Progenitor cell of endocrine pancreas (in vitro differentiated cells): Measurements from ENCODE around the gene GPR63. TPM values are rescaled to one million over a fixed set of nuclear protein-coding genes. Genes with fewer than 3 reads are reported as not detected.

Source experiments
- DNase-seq: peaks from one replicate; pipeline ENCODE4 v3.0.0; 2021; ENCODE audit warnings: low spot score; ENCODE audit not compliant: unreplicated experiment
- H3K27ac Mint-ChIP-seq: 2 replicates; pipeline ENCODE4 v1.8.0; 2021; ENCODE audit warnings: mild to moderate bottlenecking, moderate library complexity, mixed read lengths
- H3K27me3 Mint-ChIP-seq: 2 replicates; pipeline ENCODE4 v1.8.0; 2021; ENCODE audit warnings: mixed read lengths
- H3K36me3 Mint-ChIP-seq: 2 replicates; pipeline ENCODE4 v1.8.0; 2022; ENCODE audit warnings: mixed read lengths; ENCODE audit not compliant: insufficient read depth
- H3K4me1 Mint-ChIP-seq: 2 replicates; pipeline ENCODE4 v1.8.0; 2021; ENCODE audit warnings: low read depth, mixed read lengths
- H3K4me3 Mint-ChIP-seq: 2 replicates; pipeline ENCODE4 v1.8.0; 2021; ENCODE audit warnings: low read depth, mild to moderate bottlenecking, moderate library complexity, mixed read lengths
- H3K9me3 Mint-ChIP-seq: 2 replicates; pipeline ENCODE4 v1.8.0; 2021; ENCODE audit warnings: low read depth, mixed read lengths
- total RNA-seq: library from RNA; stranded (reverse); gene quantifications from 2 replicates; pipeline ENCODE4 v1.2.1, GENCODE V29; 2021
- TF ChIP-seq, protein P1 (sequence below): fragments of 200-600 bp; sonication (generic); IDR thresholded peaks from one replicate; pipeline ENCODE4 v1.5.0; 2021; ENCODE audit warnings: antibody characterized with exemption, mild to moderate bottlenecking; ENCODE audit not compliant: unreplicated experiment

Gene GPR63
- total RNA-seq, 1 donor from 2014 or later = 3.0 TPM

DNA sequence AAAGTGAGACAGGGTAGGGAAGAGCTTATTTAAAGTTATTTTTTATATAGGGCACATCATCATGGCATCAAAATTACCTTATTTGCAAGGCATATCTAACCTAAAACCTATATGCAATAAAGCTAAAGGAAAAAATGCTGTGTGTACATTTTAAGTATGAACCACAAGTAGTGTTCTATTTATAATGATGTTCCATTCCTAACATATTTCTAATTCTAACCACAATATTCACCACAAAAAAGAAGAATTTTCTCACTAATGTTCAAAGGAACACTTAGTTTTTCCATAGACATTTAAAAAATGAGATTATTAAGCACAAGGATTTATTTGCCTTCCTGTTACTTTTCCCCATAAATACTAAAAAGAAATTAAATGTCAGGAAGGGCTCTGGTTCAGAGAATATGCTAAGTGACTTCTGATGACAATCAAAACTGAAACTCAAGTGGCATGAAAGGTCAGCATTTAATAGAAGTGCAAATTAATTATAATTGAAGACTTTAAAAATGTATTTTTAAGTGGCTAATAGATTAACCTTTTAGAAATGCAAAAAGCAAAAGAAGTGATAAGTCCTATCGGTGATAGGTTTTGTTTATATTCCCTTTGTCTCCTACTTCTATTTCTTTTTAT is 25.1 kb downstream of the GPR63 start:
- Mint-ChIP-seq H3K27ac (no peak overlapping the region), H3K4me1 (peaks cover 7% of the 10 kb centered on the region), H3K27me3 (no peaks in the 10 kb centered on the region)

DNA sequence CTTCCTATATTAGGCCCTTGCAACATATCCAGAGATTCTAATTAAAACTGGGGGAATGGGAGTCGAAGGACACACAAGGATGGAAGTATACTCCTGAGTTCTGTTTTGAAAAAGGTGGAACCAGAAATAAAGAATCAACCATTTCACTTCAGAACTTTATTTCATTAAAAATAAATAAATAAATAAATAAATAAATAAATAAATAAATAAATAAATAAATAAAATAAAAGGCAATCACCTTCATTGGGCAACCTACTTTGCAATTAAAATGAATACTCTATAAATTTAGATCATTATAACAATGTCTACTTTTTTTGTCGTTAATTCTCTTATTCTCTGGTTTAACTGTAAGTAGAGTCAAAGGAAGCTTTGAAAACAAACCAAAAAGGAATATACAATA is 25.6 kb downstream of the GPR63 start:
- no peak overlapping the region for H3K27ac Mint-ChIP-seq
- TF ChIP-seq, protein P1, sequence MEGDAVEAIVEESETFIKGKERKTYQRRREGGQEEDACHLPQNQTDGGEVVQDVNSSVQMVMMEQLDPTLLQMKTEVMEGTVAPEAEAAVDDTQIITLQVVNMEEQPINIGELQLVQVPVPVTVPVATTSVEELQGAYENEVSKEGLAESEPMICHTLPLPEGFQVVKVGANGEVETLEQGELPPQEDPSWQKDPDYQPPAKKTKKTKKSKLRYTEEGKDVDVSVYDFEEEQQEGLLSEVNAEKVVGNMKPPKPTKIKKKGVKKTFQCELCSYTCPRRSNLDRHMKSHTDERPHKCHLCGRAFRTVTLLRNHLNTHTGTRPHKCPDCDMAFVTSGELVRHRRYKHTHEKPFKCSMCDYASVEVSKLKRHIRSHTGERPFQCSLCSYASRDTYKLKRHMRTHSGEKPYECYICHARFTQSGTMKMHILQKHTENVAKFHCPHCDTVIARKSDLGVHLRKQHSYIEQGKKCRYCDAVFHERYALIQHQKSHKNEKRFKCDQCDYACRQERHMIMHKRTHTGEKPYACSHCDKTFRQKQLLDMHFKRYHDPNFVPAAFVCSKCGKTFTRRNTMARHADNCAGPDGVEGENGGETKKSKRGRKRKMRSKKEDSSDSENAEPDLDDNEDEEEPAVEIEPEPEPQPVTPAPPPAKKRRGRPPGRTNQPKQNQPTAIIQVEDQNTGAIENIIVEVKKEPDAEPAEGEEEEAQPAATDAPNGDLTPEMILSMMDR = no peak
- H3K27me3 Mint-ChIP-seq = no peaks in the 10 kb centered on the region
- no peak for DNase-seq
- H3K9me3 Mint-ChIP-seq = no peaks in the 10 kb centered on the region
- H3K4me1 Mint-ChIP-seq = peaks cover 7% of the 10 kb centered on the region
- H3K36me3 Mint-ChIP-seq = no peaks in the 10 kb centered on the region
- no peak overlapping the region for H3K4me3 Mint-ChIP-seq

More for the DNA sequence above, 25.1 kb downstream of the GPR63 start:
- no peak overlapping the region for H3K4me3 Mint-ChIP-seq
- H3K9me3 Mint-ChIP-seq = no peaks in the 10 kb centered on the region
- TF ChIP-seq, protein P1 = no peak
- H3K36me3 Mint-ChIP-seq = no peaks in the 10 kb centered on the region
- DNase-seq = no peak

DNA sequence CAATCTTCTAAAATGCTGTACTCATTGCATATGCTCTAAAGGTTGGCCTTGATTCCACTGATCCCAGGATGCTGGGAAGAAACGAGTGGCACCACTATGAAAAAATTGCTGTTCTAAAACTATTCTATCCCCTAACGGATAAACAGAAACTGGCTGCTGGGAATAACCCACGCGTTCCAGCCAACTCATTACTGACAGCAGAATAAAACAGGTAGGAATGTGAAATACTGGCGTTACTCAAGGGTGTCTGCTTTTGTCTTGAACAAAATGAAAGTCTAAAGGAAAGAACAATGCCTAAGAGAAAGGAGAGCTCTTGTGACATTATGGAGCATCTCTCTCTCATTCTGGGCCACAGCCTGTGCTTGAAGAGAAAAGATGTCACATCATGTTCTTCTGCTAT is 26.1 kb downstream of the GPR63 start:
- TF ChIP-seq, protein P1 = no peak
- H3K36me3 Mint-ChIP-seq = no peaks in the 10 kb centered on the region
- no peaks in the 10 kb centered on the region for H3K9me3 Mint-ChIP-seq
- DNase-seq = no peak
- H3K4me1 Mint-ChIP-seq = peaks cover 3% of the 10 kb centered on the region
- no peak overlapping the region for H3K4me3 Mint-ChIP-seq
- no peak overlapping the region for H3K27ac Mint-ChIP-seq
- no peaks in the 10 kb centered on the region for H3K27me3 Mint-ChIP-seq

DNA sequence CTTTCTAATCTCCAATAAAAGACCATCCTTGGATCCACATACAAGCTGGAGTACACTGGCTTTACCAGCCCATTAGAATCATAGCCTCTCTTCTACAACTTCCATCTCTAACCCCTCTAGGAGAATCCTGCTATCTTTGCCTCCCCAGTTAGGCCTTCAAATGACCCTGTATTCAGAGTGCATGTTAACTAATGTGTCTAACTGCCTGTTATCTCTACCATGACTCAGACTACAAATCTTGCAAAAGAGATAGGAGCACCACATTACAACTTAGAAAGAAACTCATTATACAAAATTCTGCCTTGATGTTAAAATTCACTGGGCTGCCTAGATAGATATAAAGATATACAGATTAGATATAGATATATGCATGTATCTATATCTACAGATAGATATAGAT is 28.2 kb downstream of the GPR63 start:
- Mint-ChIP-seq H3K4me3 (no peak overlapping the region), H3K27me3 (no peaks in the 10 kb centered on the region), H3K36me3 (no peaks in the 10 kb centered on the region), H3K4me1 (peaks cover 3% of the 10 kb centered on the region), H3K9me3 (no peaks in the 10 kb centered on the region), H3K27ac (no peak overlapping the region)
- TF ChIP-seq, protein P1 = no peak
- DNase-seq = no peak

DNA sequence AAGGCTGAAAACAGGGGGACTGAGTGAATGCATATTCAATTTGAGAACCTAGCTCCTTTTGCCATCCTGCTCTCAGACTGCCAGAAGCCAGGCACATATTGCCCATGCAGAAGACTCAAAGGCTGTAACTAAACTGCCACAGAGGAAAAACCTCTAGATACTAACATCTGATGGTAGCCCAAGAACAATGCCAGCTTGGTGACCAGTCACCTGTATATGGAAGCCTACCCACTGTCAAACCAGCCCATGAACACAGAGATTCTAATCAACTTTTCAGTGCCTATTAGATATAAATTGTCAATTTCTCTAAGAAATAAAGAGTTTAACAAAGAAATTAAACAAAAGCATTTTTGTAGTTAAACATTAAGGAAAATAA is 34.2 kb downstream of the GPR63 start:
- peaks cover 3% of the 10 kb centered on the region for H3K36me3 Mint-ChIP-seq
- DNase-seq = no peak
- TF ChIP-seq, protein P1 = no peak
- H3K27ac Mint-ChIP-seq = no peak overlapping the region
- no peak overlapping the region for H3K4me3 Mint-ChIP-seq
- no peaks in the 10 kb centered on the region for H3K27me3 Mint-ChIP-seq
- H3K9me3 Mint-ChIP-seq = no peaks in the 10 kb centered on the region
- H3K4me1 Mint-ChIP-seq = peaks cover 2% of the 10 kb centered on the region
